Breast epithelium (tissue), 4 donors: ENCODE data around the gene GPR142. TPM values are rescaled to one million over a fixed set of nuclear protein-coding genes. Genes with fewer than 3 reads are reported as not detected.

ENCODE experiments used
- DNase-seq, 2 donors: peaks; one replicate each; pipeline ENCODE4 v3.0.0-alpha.2; 2019; ENCODE audit warnings: low spot score in 2 of 2
- H3K27ac ChIP-seq, 2 donors: fragments of 200-600 bp; sonication (generic) in 1 of 2; one replicate each; pipeline ENCODE4 v1.5.1; 2016 to 2019; ENCODE audit warnings: mild to moderate bottlenecking in 1 of 2
- H3K27me3 ChIP-seq, 2 donors: fragments of 200-600 bp; sonication (generic) in 1 of 2; one replicate each; pipeline versions ENCODE4 v1.5.1 to v1.6.0; 2017 to 2019; ENCODE audit warnings: control low read depth in 1 of 2, mild to moderate bottlenecking in 1 of 2
- H3K36me3 ChIP-seq: fragments of 200-600 bp; one replicate; pipeline ENCODE4 v1.5.1; 2019
- H3K4me1 ChIP-seq, 2 donors: fragments of 200-600 bp; sonication (generic); one replicate each; pipeline ENCODE4 v1.5.1; 2016 to 2019; ENCODE audit warnings: control low read depth in 1 of 2
- H3K4me3 ChIP-seq, 3 donors: fragments of 200-600 bp; sonication (generic); 1 replicate in 2 of 3; 2 replicates in 1 of 3; pipeline ENCODE4 v1.5.1; 2016 to 2019; ENCODE audit warnings: mild to moderate bottlenecking in 3 of 3, moderate library complexity in 2 of 3
- H3K9me3 ChIP-seq, 2 donors: fragments of 200-600 bp; sonication (generic) in 1 of 2; one replicate each; pipeline ENCODE4 v1.5.1; 2016 to 2019; ENCODE audit warnings: control low read depth in 1 of 2
- POLR2A ChIP-seq: fragments of 450-650 bp; IDR thresholded peaks from one replicate; pipeline ENCODE4 v1.6.1; 2016; ENCODE audit warnings: antibody characterized with exemption, mild to moderate bottlenecking, moderate library complexity
- POLR2AphosphoS5 ChIP-seq, 3 donors: sonication (generic); formaldehyde crosslinking; IDR thresholded peaks; one replicate each; pipeline ENCODE4 v1.6.1; 2017; ENCODE audit warnings: antibody characterized with exemption in 3 of 3
- intact Hi-C: fragments of 100-400 bp; cut with DNase I; formaldehyde crosslinking; loops from one replicate; pipeline ENCODE4 v1.15.1; 2023; ENCODE audit warnings: low total_unique reads
- total RNA-seq, 3 donors: library from RNA; depleted of rRNA; stranded (reverse); fragments of >200 nt; gene quantifications; one replicate each; pipeline ENCODE4 v1.1.0, GENCODE V29; 2016
- TF ChIP-seq, protein P1 (sequence below), 3 donors: fragments of 450-650 bp; IDR thresholded peaks; one replicate each; pipeline ENCODE4 v1.5.1; 2016 to 2017; ENCODE audit warnings: antibody characterized with exemption in 3 of 3, mild to moderate bottlenecking in 3 of 3, moderate library complexity in 3 of 3

Gene GPR142
- total RNA-seq, 3 donors from 2014 or later = not detected

DNA sequence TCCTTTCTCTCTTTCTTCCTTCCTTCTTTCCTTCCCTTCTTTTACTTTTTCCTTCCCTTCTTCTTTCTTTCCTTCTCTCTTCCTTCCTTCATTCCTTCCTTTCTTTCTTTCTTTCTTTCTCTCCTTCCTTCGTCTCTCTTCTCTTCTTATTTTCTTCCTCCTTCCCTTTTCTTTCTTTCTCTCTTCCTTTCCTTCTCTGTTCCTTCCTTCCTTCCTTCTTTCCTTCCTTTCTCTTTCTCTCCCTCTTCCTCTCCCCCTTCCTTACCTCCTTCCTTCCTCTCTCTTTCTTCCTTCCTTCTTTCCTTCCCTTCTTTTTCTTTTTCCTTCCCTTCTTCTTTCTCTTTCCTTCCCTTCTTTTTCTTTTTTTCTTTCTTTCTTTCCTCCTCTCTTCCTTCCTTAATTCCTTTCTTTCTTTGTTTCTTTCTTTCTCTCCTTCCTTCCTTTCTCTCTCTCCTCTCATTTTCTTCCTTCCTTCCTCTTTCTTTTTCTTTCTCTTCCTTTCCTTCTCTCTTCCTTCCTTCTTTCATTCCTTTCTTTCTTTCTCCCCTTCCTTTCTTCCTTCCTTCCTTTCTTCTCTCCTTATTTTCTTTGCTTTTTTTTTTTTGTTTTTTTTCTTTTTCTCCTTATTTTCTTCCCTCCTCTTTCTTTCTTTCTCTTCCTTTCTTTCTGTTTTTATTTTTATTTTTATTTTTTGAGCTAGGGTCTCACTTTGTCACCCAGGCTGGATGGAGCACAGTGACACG is 22.8 kb downstream of the GPR142 start:
- intact Hi-C loops = loop anchor here (2.0 kb wide), 1 partner anchor 49 kb away; no protein-coding TSS in a partner anchor
- Histone ChIP-seq H3K27ac (no peak overlapping the region), H3K4me3 (no peak overlapping the region), H3K27me3 (no peaks in the 10 kb centered on the region), H3K36me3 (no peaks in the 10 kb centered on the region), H3K9me3 (no peaks in the 10 kb centered on the region), H3K4me1 (no peaks in the 10 kb centered on the region)
- no peak for TF ChIP-seq POLR2A
- no peak for TF ChIP-seq POLR2AphosphoS5 (IDR thresholded peaks at IDR 0.05)
- TF ChIP-seq, protein P1, sequence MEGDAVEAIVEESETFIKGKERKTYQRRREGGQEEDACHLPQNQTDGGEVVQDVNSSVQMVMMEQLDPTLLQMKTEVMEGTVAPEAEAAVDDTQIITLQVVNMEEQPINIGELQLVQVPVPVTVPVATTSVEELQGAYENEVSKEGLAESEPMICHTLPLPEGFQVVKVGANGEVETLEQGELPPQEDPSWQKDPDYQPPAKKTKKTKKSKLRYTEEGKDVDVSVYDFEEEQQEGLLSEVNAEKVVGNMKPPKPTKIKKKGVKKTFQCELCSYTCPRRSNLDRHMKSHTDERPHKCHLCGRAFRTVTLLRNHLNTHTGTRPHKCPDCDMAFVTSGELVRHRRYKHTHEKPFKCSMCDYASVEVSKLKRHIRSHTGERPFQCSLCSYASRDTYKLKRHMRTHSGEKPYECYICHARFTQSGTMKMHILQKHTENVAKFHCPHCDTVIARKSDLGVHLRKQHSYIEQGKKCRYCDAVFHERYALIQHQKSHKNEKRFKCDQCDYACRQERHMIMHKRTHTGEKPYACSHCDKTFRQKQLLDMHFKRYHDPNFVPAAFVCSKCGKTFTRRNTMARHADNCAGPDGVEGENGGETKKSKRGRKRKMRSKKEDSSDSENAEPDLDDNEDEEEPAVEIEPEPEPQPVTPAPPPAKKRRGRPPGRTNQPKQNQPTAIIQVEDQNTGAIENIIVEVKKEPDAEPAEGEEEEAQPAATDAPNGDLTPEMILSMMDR (IDR thresholded peaks at IDR 0.05) = no peak
- no peak for DNase-seq

- Histone ChIP-seq H3K36me3 (no peaks in the 10 kb centered on the region), H3K4me3 (no peak overlapping the region), H3K27ac (no peak overlapping the region), H3K4me1 (no peaks in the 10 kb centered on the region), H3K27me3 (no peaks in the 10 kb centered on the region), H3K9me3 (no peaks in the 10 kb centered on the region)
- intact Hi-C loops = loop anchor here (2.0 kb wide), 1 partner anchor 48 kb away; no protein-coding TSS in a partner anchor
- TF ChIP-seq POLR2AphosphoS5 (IDR thresholded peaks at IDR 0.05) (no peak), POLR2A (no peak)
- TF ChIP-seq, protein P1 (IDR thresholded peaks at IDR 0.05) = no peak
- no peak for DNase-seq
Measured at GRCh38 chr17:74390680-74391653, 23.7 kb downstream of the GPR142 start.

DNA sequence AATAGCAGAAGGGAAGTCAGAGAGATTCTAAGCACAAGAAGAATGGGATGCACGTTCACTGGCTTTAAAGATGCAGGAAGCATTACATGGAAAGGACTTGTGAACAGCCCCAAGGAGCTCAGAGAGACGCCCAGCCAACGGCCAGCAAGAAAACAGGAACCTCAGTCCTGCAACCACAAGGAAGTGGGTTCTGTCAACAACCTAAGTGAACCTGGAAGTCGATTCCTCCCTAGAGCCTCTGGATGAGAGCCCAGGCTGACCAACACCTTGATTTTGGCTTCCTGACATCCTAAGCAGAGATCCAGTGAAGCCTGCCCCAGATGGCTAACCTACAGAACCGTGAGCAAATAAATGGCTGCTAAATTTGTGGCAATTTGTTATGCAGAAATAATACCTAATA is 24.5 kb downstream of the GPR142 start:
- H3K9me3 ChIP-seq = no peaks in the 10 kb centered on the region
- no peak for TF ChIP-seq POLR2A
- TF ChIP-seq POLR2AphosphoS5 (IDR thresholded peaks at IDR 0.05) = no peak
- TF ChIP-seq, protein P1 (IDR thresholded peaks at IDR 0.05) = no peak
- H3K27me3 ChIP-seq = no peaks in the 10 kb centered on the region
- no peaks in the 10 kb centered on the region for H3K36me3 ChIP-seq
- H3K4me3 ChIP-seq = no peak overlapping the region
- no peak overlapping the region for H3K27ac ChIP-seq
- intact Hi-C loops = loop anchor here (2.0 kb wide), 1 partner anchor 47 kb away; no protein-coding TSS in a partner anchor
- H3K4me1 ChIP-seq = no peaks in the 10 kb centered on the region
- DNase-seq = no peak

- H3K4me3 ChIP-seq = no peak overlapping the region
- no peaks in the 10 kb centered on the region for H3K9me3 ChIP-seq
- no peak for DNase-seq
- H3K36me3 ChIP-seq = no peaks in the 10 kb centered on the region
- no peak overlapping the region for H3K27ac ChIP-seq
- no peak for TF ChIP-seq POLR2A
- TF ChIP-seq, protein P1 (IDR thresholded peaks at IDR 0.05) = no peak
- no peak for TF ChIP-seq POLR2AphosphoS5 (IDR thresholded peaks at IDR 0.05)
- intact Hi-C loops = no loop called here
- no peaks in the 10 kb centered on the region for H3K4me1 ChIP-seq
- H3K27me3 ChIP-seq = no peaks in the 10 kb centered on the region
Measured at GRCh38 chr17:74392848-74393247, 25.5 kb downstream of the GPR142 start.
